ENCODE measurements around the gene A2M.

DNA sequence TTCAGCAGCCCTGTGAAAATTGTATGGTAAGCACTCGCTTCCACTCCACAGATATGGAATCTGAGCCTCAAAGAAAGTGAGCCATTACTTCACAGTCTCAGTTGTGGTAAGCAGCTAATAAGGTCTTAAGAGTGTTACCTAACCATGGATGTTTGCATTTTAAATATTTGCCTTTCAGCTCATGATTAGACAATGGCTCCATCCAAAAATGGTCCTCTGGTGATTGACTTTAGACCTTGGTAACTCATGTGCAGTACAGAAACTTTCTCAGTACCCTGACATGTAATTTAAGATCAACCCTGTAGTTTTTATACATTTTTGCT lies 1.8 kb downstream of the A2M start:
- TF ChIP-seq POLR2A (IDR thresholded peaks at IDR 0.05; ENCODE audit: low read length) (no peak), GATA1 (IDR thresholded peaks at IDR 0.05; ENCODE audit: low read depth, low read length) (no peak)
